Neural progenitor cell (in vitro differentiated cells): ENCODE data around the gene ROR2.

Experiments used
- CTCF ChIP-seq: fragments of 200-600 bp; sonication (generic); IDR thresholded peaks from 2 replicates; pipeline ENCODE4 v1.5.1; 2017; ENCODE audit warnings: antibody characterized with exemption, mild to moderate bottlenecking
- EZH2 ChIP-seq: fragments of 200-600 bp; sonication (generic); IDR thresholded peaks from 2 replicates; pipeline ENCODE4 v1.6.1; 2017; ENCODE audit warnings: antibody characterized with exemption, mild to moderate bottlenecking, moderate library complexity
- EZH2phosphoT487 ChIP-seq: fragments of 200-600 bp; sonication (generic); IDR thresholded peaks from 2 replicates; pipeline ENCODE4 v1.6.1; 2017; ENCODE audit warnings: antibody characterized with exemption

- TF ChIP-seq CTCF (no peak), EZH2 (no peak), EZH2phosphoT487 (no peak)
Observed at GRCh38 chr9:91803970-91804752, 145.9 kb downstream of the ROR2 start.
